CD8-positive, alpha-beta memory T cell (primary cell): ENCODE measurements around the gene IL22RA2. TPM values are rescaled to one million over a fixed set of nuclear protein-coding genes. Genes with fewer than 3 reads are reported as not detected.
"Not testable (repeated sequence)": the region's sequence is repeated elsewhere in the genome, so short reads cannot be mapped to it uniquely, and the experiment has no call there.

Experiments used
- CTCF ChIA-PET: fragments of 350-600 bp; sonication (Branson Sonifier 250); formaldehyde crosslinking; loops from one replicate; lab custom pipeline; 2021; ENCODE audit warnings: antibody characterized with exemption; lab: Charles Lee
- POLR2A ChIA-PET: fragments of 350-600 bp; sonication (Branson Sonifier 250); formaldehyde crosslinking; loops from one replicate; lab custom pipeline; 2021; ENCODE audit warnings: antibody characterized with exemption; lab: Charles Lee
- DNase-seq, 5 donors: peaks; one replicate each; pipeline versions ENCODE4 v3.0.0 to v3.0.0-alpha.2; 2020 to 2022; ENCODE audit warnings: mixed read lengths in 1 of 5
- H3K27ac ChIP-seq: one replicate; pipeline ENCODE4 v1.7.0; 2013; ENCODE audit warnings: low read depth, mild to moderate bottlenecking, low read length, moderate library complexity
- H3K27me3 ChIP-seq: 2 replicates; pipeline ENCODE4 v1.7.0; 2013; ENCODE audit warnings: low read length, mild to moderate bottlenecking; ENCODE audit not compliant: insufficient read depth, poor library complexity, severe bottlenecking
- H3K36me3 ChIP-seq: 2 replicates; pipeline ENCODE4 v1.7.0; 2013; ENCODE audit warnings: mild to moderate bottlenecking, low read length, moderate library complexity; ENCODE audit not compliant: insufficient read depth
- H3K4me1 ChIP-seq: 2 replicates; pipeline ENCODE4 v1.7.0; 2013; ENCODE audit warnings: mild to moderate bottlenecking, low read length, moderate library complexity; ENCODE audit not compliant: insufficient read depth
- H3K4me3 ChIP-seq: 2 replicates; pipeline ENCODE4 v1.7.0; 2013; ENCODE audit warnings: mild to moderate bottlenecking, low read length
- H3K9me3 ChIP-seq: 2 replicates; pipeline ENCODE4 v1.7.0; 2013; ENCODE audit warnings: mild to moderate bottlenecking, low read length
- H3K27ac Mint-ChIP-seq, 8 donors: one replicate each; pipeline ENCODE4 v1.8.0; 2020 to 2021; ENCODE audit warnings: mixed read lengths in 8 of 8, mild to moderate bottlenecking in 6 of 8, inconsistent platforms in 3 of 8, moderate library complexity in 3 of 8
- H3K27me3 Mint-ChIP-seq, 2 donors: one replicate each; pipeline ENCODE4 v1.8.0; 2020 to 2021; ENCODE audit warnings: mixed read lengths in 2 of 2, mild to moderate bottlenecking in 1 of 2, moderate library complexity in 1 of 2
- H3K36me3 Mint-ChIP-seq, 3 donors: one replicate each; pipeline ENCODE4 v1.8.0; 2020 to 2021; ENCODE audit warnings: mixed read lengths in 3 of 3, inconsistent platforms in 1 of 3, mild to moderate bottlenecking in 1 of 3
- H3K4me1 Mint-ChIP-seq, 3 donors: one replicate each; pipeline ENCODE4 v1.8.0; 2020 to 2021; ENCODE audit warnings: mixed read lengths in 3 of 3, inconsistent platforms in 1 of 3, mild to moderate bottlenecking in 1 of 3
- H3K4me3 Mint-ChIP-seq, 7 donors: one replicate each; pipeline ENCODE4 v1.8.0; 2020 to 2021; ENCODE audit warnings: mixed read lengths in 7 of 7, mild to moderate bottlenecking in 6 of 7, moderate library complexity in 4 of 7, inconsistent platforms in 2 of 7
- H3K9me3 Mint-ChIP-seq, 5 donors: one replicate each; pipeline ENCODE4 v1.8.0; 2020 to 2022; ENCODE audit warnings: mixed read lengths in 5 of 5, mild to moderate bottlenecking in 3 of 5, moderate library complexity in 2 of 5, inconsistent platforms in 1 of 5
- polyA plus RNA-seq: library from polyadenylated mRNA; unstranded; fragments of 300-500 nt; fragmentation: Illumina TruSeq; gene quantifications from one replicate; pipeline ENCODE4 v1.2.3, GENCODE V29; 2021
- total RNA-seq, 2 experiments: library from RNA; stranded (reverse); gene quantifications; one replicate each; pipeline ENCODE4 v1.2.3, GENCODE V29; 2021

The IL22RA2 gene
- total and polyA plus RNA-seq, 3 experiments from 2014 or later, result not detected

GRCh38 chr6:137116807-137117206 lies 56.6 kb downstream of the IL22RA2 start:
- Mint-ChIP-seq H3K36me3 (peaks cover 0 to 16% (median 0%) of the 10 kb centered on the region in 3 donors), H3K4me1 (peaks cover 2 to 10% (median 9%) of the 10 kb centered on the region in 3 donors), H3K27ac (no peak overlapping the region), H3K27me3 (peaks cover 0 to 7% of the 10 kb centered on the region in 2 donors), H3K9me3 (peaks cover 6 to 16% (median 14%) of the 10 kb centered on the region in 5 donors), H3K4me3 (no peak overlapping the region)
- ChIA-PET CTCF (no interaction called here), POLR2A (no interaction called here)
- no peak for DNase-seq
- H3K36me3 ChIP-seq, result no peaks in the 10 kb centered on the region
- no peak overlapping the region for H3K4me3 ChIP-seq
- H3K27ac ChIP-seq, result no peak overlapping the region
- H3K4me1 ChIP-seq, result no peaks in the 10 kb centered on the region
- no peaks in the 10 kb centered on the region for H3K9me3 ChIP-seq
- no peaks in the 10 kb centered on the region for H3K27me3 ChIP-seq

- ChIA-PET CTCF (interaction anchor here (1.2 kb wide), 1 partner anchor 299 kb away, joined by 3 read pairs; no protein-coding TSS in a partner anchor), POLR2A (no interaction called here)
- Mint-ChIP-seq H3K27me3 (peaks cover 0 to 7% of the 10 kb centered on the region in 2 donors), H3K27ac (no peak overlapping the region), H3K4me1 (no peaks in the 10 kb centered on the region), H3K36me3 (peaks cover 0 to 16% (median 0%) of the 10 kb centered on the region in 3 donors), H3K4me3 (no peak overlapping the region), H3K9me3 (peaks cover 6 to 16% (median 11%) of the 10 kb centered on the region in 5 donors)
- DNase-seq, result no peak
- H3K4me3 ChIP-seq, result no peak overlapping the region
- H3K4me1 ChIP-seq, result no peaks in the 10 kb centered on the region
- no peaks in the 10 kb centered on the region for H3K9me3 ChIP-seq
- H3K27ac ChIP-seq, result no peak overlapping the region
- H3K36me3 ChIP-seq, result no peaks in the 10 kb centered on the region
- H3K27me3 ChIP-seq, result no peaks in the 10 kb centered on the region
Measured at GRCh38 chr6:137115658-137116057, 57.8 kb downstream of the IL22RA2 start.

- H3K27me3 Mint-ChIP-seq, result peaks cover 0 to 3% of the 10 kb centered on the region in 2 donors
- no peak overlapping the region for H3K4me3 ChIP-seq
- no peak overlapping the region for H3K27ac ChIP-seq
- no peak for DNase-seq
- no peaks in the 10 kb centered on the region for H3K27me3 ChIP-seq
- H3K36me3 Mint-ChIP-seq, result no peaks in the 10 kb centered on the region
- H3K4me1 Mint-ChIP-seq, result peaks cover 0 to 10% (median 0%) of the 10 kb centered on the region in 3 donors
- no peaks in the 10 kb centered on the region for H3K4me1 ChIP-seq
- H3K4me3 Mint-ChIP-seq, result no peak overlapping the region
- H3K9me3 Mint-ChIP-seq, result peaks cover 0 to 4% (median 0%) of the 10 kb centered on the region in 5 donors
- ChIA-PET CTCF (no interaction called here), POLR2A (no interaction called here)
- H3K9me3 ChIP-seq, result no peaks in the 10 kb centered on the region
- no peaks in the 10 kb centered on the region for H3K36me3 ChIP-seq
- H3K27ac Mint-ChIP-seq, result no peak overlapping the region
Measured at GRCh38 chr6:137112067-137112355, 61.4 kb downstream of the IL22RA2 start.

- no peaks in the 10 kb centered on the region for H3K36me3 ChIP-seq
- H3K27ac Mint-ChIP-seq, result no peak overlapping the region
- no peaks in the 10 kb centered on the region for H3K27me3 ChIP-seq
- peaks cover 0 to 4% (median 0%) of the 10 kb centered on the region in 5 donors for H3K9me3 Mint-ChIP-seq
- ChIA-PET POLR2A (no interaction called here), CTCF (no interaction called here)
- no peak overlapping the region for H3K27ac ChIP-seq
- no peak overlapping the region for H3K4me3 Mint-ChIP-seq
- H3K4me1 ChIP-seq, result no peaks in the 10 kb centered on the region
- no peak for DNase-seq
- H3K27me3 Mint-ChIP-seq, result no peaks in the 10 kb centered on the region
- H3K36me3 Mint-ChIP-seq, result no peaks in the 10 kb centered on the region
- no peaks in the 10 kb centered on the region for H3K9me3 ChIP-seq
- H3K4me1 Mint-ChIP-seq, result peaks cover 2 to 10% (median 3%) of the 10 kb centered on the region in 3 donors
- H3K4me3 ChIP-seq, result no peak overlapping the region
Measured at GRCh38 chr6:137111296-137112066, 62.0 kb downstream of the IL22RA2 start.

DNA sequence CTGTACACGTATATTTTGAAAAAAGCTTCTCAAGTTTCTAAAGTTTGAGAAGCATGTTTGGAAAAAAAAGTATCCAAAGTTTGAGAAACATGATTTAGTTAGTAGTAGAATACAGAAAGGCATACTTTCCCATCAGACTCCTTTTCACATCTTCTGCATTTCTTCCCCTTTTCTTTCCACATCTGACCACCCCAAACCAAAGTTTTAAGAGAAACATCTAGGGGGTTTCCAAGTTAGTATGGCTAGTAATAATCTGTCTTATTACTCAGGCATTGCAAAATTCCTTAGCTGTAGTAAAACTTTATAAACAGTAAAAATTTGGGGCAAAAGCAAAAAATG lies 65.7 kb downstream of the IL22RA2 start:
- POLR2A ChIA-PET, result no interaction called here
- no peak overlapping the region for H3K27ac ChIP-seq
- DNase-seq, result no peak
- Mint-ChIP-seq H3K4me3 (no peak overlapping the region), H3K27me3 (no peaks in the 10 kb centered on the region), H3K4me1 (peaks cover 27 to 37% (median 30%) of the 10 kb centered on the region in 3 donors), H3K27ac (peak overlapping the region in 1 of 8 donors; percentile 33), H3K36me3 (peaks cover 0 to 11% (median 0%) of the 10 kb centered on the region in 3 donors), H3K9me3 (peaks cover 0 to 8% (median 0%) of the 10 kb centered on the region in 5 donors)
- no peaks in the 10 kb centered on the region for H3K36me3 ChIP-seq
- H3K4me1 ChIP-seq, result peaks cover 5% of the 10 kb centered on the region
- CTCF ChIA-PET, result no interaction called here
- no peak overlapping the region for H3K4me3 ChIP-seq
- H3K27me3 ChIP-seq, result no peaks in the 10 kb centered on the region
- no peaks in the 10 kb centered on the region for H3K9me3 ChIP-seq

GRCh38 chr6:137107047-137107766 lies 66.2 kb downstream of the IL22RA2 start:
- peaks cover 31 to 43% (median 35%) of the 10 kb centered on the region in 3 donors for H3K4me1 Mint-ChIP-seq
- H3K27me3 Mint-ChIP-seq, DNase-seq, H3K27me3 ChIP-seq, H3K9me3 Mint-ChIP-seq, H3K4me1 ChIP-seq, H3K36me3 ChIP-seq, H3K9me3 ChIP-seq, H3K4me3 ChIP-seq, H3K27ac ChIP-seq, POLR2A ChIA-PET, H3K4me3 Mint-ChIP-seq: not testable (repeated sequence)
- CTCF ChIA-PET, result interaction anchor here (0.6 kb wide), 1 partner anchor 499 kb away, joined by 3 read pairs; no protein-coding TSS in a partner anchor
- peaks cover 0 to 11% (median 0%) of the 10 kb centered on the region in 3 donors for H3K36me3 Mint-ChIP-seq
- peak overlapping the region in 5 of 8 donors; percentile 33 to 84 (median 38) for H3K27ac Mint-ChIP-seq

- peaks cover 0 to 8% (median 0%) of the 10 kb centered on the region in 5 donors for H3K9me3 Mint-ChIP-seq
- Histone ChIP-seq H3K36me3 (no peaks in the 10 kb centered on the region), H3K4me1 (peaks cover 5% of the 10 kb centered on the region), H3K27me3 (no peaks in the 10 kb centered on the region), H3K4me3 (no peak overlapping the region), H3K27ac (no peak overlapping the region), H3K9me3 (no peaks in the 10 kb centered on the region)
- H3K4me1 Mint-ChIP-seq, result peaks cover 32 to 44% (median 35%) of the 10 kb centered on the region in 3 donors
- CTCF ChIA-PET, result interaction anchor here (0.7 to 2.0 kb wide), 3 partner anchors 38 to 235 kb away, joined by 3 to 5 read pairs (median 3); no protein-coding TSS in a partner anchor
- H3K27ac Mint-ChIP-seq, result peak overlapping the region in 2 of 8 donors; percentile 84 to 90
- no peak for DNase-seq
- H3K27me3 Mint-ChIP-seq, result no peaks in the 10 kb centered on the region
- peaks cover 0 to 11% (median 0%) of the 10 kb centered on the region in 3 donors for H3K36me3 Mint-ChIP-seq
- POLR2A ChIA-PET, result no interaction called here
- peak overlapping the region in 1 of 7 donors; percentile 32 for H3K4me3 Mint-ChIP-seq
Measured at GRCh38 chr6:137106183-137106582, 67.3 kb downstream of the IL22RA2 start.

DNA sequence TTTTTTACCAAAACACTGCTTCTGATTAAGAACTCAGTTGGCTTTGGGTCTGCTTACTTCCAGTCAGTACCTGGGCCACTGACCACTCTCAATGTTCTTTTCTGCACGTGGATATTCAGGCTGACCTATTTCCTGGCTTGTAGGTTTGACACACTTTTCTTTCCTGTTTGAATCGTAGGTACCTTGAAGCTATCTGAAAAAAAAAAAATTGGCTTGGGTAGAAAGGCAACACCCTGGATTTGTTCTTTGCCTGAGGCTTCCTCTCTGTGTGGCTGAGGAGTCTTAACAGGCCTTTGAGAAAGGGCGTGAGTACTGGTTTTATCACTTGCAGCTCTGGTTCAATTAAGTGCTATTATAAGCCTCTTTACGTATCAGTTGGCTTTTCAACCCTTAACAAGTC lies 68.1 kb downstream of the IL22RA2 start:
- peak overlapping the region in 7 of 8 donors; percentile 29 to 90 (median 72) for H3K27ac Mint-ChIP-seq
- Histone ChIP-seq H3K4me3 (no peak overlapping the region), H3K4me1 (peaks cover 5% of the 10 kb centered on the region), H3K36me3 (no peaks in the 10 kb centered on the region), H3K27ac (no peak overlapping the region), H3K27me3 (no peaks in the 10 kb centered on the region), H3K9me3 (no peaks in the 10 kb centered on the region)
- peak in 1 of 5 donors; percentile 25 for DNase-seq
- peaks cover 0 to 8% (median 0%) of the 10 kb centered on the region in 5 donors for H3K9me3 Mint-ChIP-seq
- H3K36me3 Mint-ChIP-seq, result peaks cover 0 to 11% (median 0%) of the 10 kb centered on the region in 3 donors
- peaks cover 32 to 44% (median 35%) of the 10 kb centered on the region in 3 donors for H3K4me1 Mint-ChIP-seq
- H3K27me3 Mint-ChIP-seq, result no peaks in the 10 kb centered on the region
- POLR2A ChIA-PET, result no interaction called here
- H3K4me3 Mint-ChIP-seq, result peak overlapping the region in 4 of 7 donors; percentile 1 to 63 (median 32)
- CTCF ChIA-PET, result interaction anchor here (0.9 to 2.0 kb wide), 2 partner anchors 209 to 236 kb away, joined by 3 to 5 read pairs; no protein-coding TSS in a partner anchor
